Keratinocyte (primary cell): ENCODE results near the gene RNF130. TPM values are rescaled to one million over a fixed set of nuclear protein-coding genes. Genes with fewer than 3 reads are reported as not detected.
"Not testable (repeated sequence)": the region's sequence is repeated elsewhere in the genome, so short reads cannot be mapped to it uniquely, and the experiment has no call there.

Source experiments
- DNase-seq: peaks from one replicate; pipeline ENCODE4 v3.0.0-alpha.2; 2011; ENCODE audit warnings: low read depth, missing footprints, low spot score
- FAIRE-seq: peaks from 2 replicates; lab custom pipeline; 2011; peaks lifted over from hg19 to GRCh38; lab: Jason Lieb, UNC
- H2AFZ ChIP-seq: 2 replicates; pipeline ENCODE4 v1.6.0; 2012; ENCODE audit warnings: low read length, control low read depth, inconsistent platforms; ENCODE audit not compliant: control insufficient read depth
- H3K27ac ChIP-seq: 2 replicates; pipeline ENCODE4 v1.5.1; 2011; ENCODE audit warnings: low read length; ENCODE audit not compliant: control insufficient read depth, insufficient read depth
- H3K27me3 ChIP-seq: 3 replicates; pipeline ENCODE4 v1.6.0; 2011; ENCODE audit warnings: low read length; ENCODE audit not compliant: control insufficient read depth, insufficient read depth; ENCODE audit errors: extremely low read depth
- H3K36me3 ChIP-seq, 2 experiments: 2 replicates in 1 of 2; 3 replicates in 1 of 2; pipeline ENCODE4 v1.5.1; 2011; ENCODE audit warnings: low read length in 2 of 2, mild to moderate bottlenecking in 1 of 2; ENCODE audit not compliant: control insufficient read depth in 2 of 2, insufficient read depth in 2 of 2; ENCODE audit errors: extremely low read depth in 1 of 2
- H3K4me1 ChIP-seq: 3 replicates; pipeline ENCODE4 v1.5.1; 2011; ENCODE audit warnings: low read length; ENCODE audit not compliant: control insufficient read depth, insufficient read depth; ENCODE audit errors: extremely low read depth
- H3K4me2 ChIP-seq: 3 replicates; pipeline ENCODE4 v1.6.0; 2011; ENCODE audit warnings: low read depth, low read length; ENCODE audit not compliant: control insufficient read depth, insufficient read depth; ENCODE audit errors: extremely low read depth
- H3K4me3 ChIP-seq, 3 experiments: fragments of 200-600 bp in 1 of 3; sonication (generic) in 1 of 3; 2 replicates in 2 of 3; 3 replicates in 1 of 3; pipeline ENCODE4 v1.5.1; 2011 to 2016; ENCODE audit warnings: low read length in 3 of 3, mild to moderate bottlenecking in 3 of 3, control low read depth in 2 of 3, inconsistent platforms in 1 of 3, low read depth in 1 of 3, mixed read lengths in 1 of 3, mixed run types in 1 of 3, moderate library complexity in 1 of 3; ENCODE audit not compliant: control insufficient read depth in 2 of 3, insufficient read depth in 2 of 3; ENCODE audit errors: extremely low read depth in 1 of 3
- H3K79me2 ChIP-seq: 2 replicates; pipeline ENCODE4 v1.6.0; 2012; ENCODE audit warnings: low read length; ENCODE audit not compliant: control insufficient read depth, insufficient read depth
- H3K9ac ChIP-seq: 3 replicates; pipeline ENCODE4 v1.6.0; 2011; ENCODE audit warnings: low read length; ENCODE audit not compliant: control insufficient read depth, insufficient read depth; ENCODE audit errors: extremely low read depth
- H3K9me1 ChIP-seq: 3 replicates; pipeline ENCODE4 v1.6.0; 2011; ENCODE audit warnings: low read length; ENCODE audit not compliant: control insufficient read depth, insufficient read depth; ENCODE audit errors: extremely low read depth
- H3K9me3 ChIP-seq: 2 replicates; pipeline ENCODE4 v1.5.1; 2012; ENCODE audit warnings: low read depth, low read length; ENCODE audit not compliant: control insufficient read depth
- H4K20me1 ChIP-seq: 3 replicates; pipeline ENCODE4 v1.6.0; 2011; ENCODE audit warnings: low read length; ENCODE audit not compliant: control insufficient read depth, insufficient read depth; ENCODE audit errors: extremely low read depth
- EZH2 ChIP-seq: IDR thresholded peaks from one replicate; pipeline ENCODE4 v1.6.1; 2012; ENCODE audit warnings: inconsistent platforms, mild to moderate bottlenecking, low read length, moderate library complexity
- dilution Hi-C: fragments of 300-500 bp; cut with MboI; formaldehyde crosslinking; loops from one replicate; pipeline ENCODE4 v1.7.0; 2020; ENCODE audit warnings: low sequenced_read_pairs; ENCODE audit not compliant: extremely low pct_ligation_motif_present
- polyA plus RNA-seq, 5 experiments: library from polyadenylated mRNA; depleted of rRNA in 3 of 5; stranded (reverse) in 3 of 5; stranded (forward) in 1 of 5; unstranded in 1 of 5; fragments of >200 nt; gene quantifications; 1 replicate in 1 of 5; 2 replicates in 3 of 5; 3 replicates in 1 of 5; pipeline versions ENCODE4 v1.2.1 to v1.2.3, GENCODE V29; 2011 to 2012; ENCODE audit warnings: missing spikeins in 2 of 5, low read depth in 1 of 5, low replicate concordance in 1 of 5
- TF ChIP-seq, protein P1 (sequence below), 3 experiments: IDR thresholded peaks in 1 of 3; conservative IDR thresholded peaks in 1 of 3; optimal IDR thresholded peaks in 1 of 3; 2 replicates in 2 of 3; 3 replicates in 1 of 3; pipeline versions ENCODE3 to v1.5.1; 2011; ENCODE audit warnings: low read length in 3 of 3, mild to moderate bottlenecking in 3 of 3, moderate library complexity in 2 of 3, control low read depth in 1 of 3, inconsistent platforms in 1 of 3; ENCODE audit not compliant: insufficient read depth in 2 of 3; ENCODE audit errors: extremely low read depth in 1 of 3

The RNF130 gene
- polyA plus RNA-seq, 1 donor (not counting 4 experiments of a cell fraction or from before 2014, with no cell fraction given), result 20.0 TPM

DNA sequence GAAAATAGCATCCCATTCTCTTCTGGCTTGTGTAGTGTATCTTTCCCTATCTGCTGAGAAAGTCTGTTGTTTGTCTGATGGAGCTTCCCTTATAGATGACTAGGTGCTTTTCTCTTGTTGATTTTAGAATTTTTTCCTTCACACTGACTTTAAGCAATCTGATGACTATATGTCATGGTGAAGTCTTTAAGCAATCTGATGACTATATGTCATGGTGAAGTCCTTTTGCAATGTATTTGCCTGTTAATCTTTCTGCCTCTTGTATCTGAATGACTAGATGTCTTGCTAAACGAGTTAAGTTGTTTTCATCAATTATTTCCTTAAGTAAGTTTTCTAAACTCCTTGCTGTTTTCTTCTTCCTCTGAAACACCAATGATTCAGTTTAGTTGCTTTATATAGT is 80.5 kb downstream of the RNF130 start:
- Histone ChIP-seq H3K27me3 (no peaks in the 10 kb centered on the region), H3K9ac (no peak overlapping the region), H3K79me2 (no peaks in the 10 kb centered on the region), H3K9me3 (no peaks in the 10 kb centered on the region), H3K27ac (no peak overlapping the region), H4K20me1 (no peaks in the 10 kb centered on the region), H3K4me2 (no peak overlapping the region), H3K4me1 (no peaks in the 10 kb centered on the region), H3K4me3 (no peak overlapping the region), H2AFZ (no peak overlapping the region), H3K9me1 (no peaks in the 10 kb centered on the region), H3K36me3 (no peaks in the 10 kb centered on the region)
- dilution Hi-C loops, result no loop called here
- FAIRE-seq (no peak), DNase-seq (no peak)
- TF ChIP-seq, protein P1, sequence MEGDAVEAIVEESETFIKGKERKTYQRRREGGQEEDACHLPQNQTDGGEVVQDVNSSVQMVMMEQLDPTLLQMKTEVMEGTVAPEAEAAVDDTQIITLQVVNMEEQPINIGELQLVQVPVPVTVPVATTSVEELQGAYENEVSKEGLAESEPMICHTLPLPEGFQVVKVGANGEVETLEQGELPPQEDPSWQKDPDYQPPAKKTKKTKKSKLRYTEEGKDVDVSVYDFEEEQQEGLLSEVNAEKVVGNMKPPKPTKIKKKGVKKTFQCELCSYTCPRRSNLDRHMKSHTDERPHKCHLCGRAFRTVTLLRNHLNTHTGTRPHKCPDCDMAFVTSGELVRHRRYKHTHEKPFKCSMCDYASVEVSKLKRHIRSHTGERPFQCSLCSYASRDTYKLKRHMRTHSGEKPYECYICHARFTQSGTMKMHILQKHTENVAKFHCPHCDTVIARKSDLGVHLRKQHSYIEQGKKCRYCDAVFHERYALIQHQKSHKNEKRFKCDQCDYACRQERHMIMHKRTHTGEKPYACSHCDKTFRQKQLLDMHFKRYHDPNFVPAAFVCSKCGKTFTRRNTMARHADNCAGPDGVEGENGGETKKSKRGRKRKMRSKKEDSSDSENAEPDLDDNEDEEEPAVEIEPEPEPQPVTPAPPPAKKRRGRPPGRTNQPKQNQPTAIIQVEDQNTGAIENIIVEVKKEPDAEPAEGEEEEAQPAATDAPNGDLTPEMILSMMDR (optimal IDR thresholded peaks at IDR 0.05 in 1 of 3, IDR thresholded peaks at IDR 0.05 in 1 of 3, conservative IDR thresholded peaks at IDR 0.05 in 1 of 3; ENCODE audit: extremely low read depth in 1 of 3, insufficient read depth in 2 of 3, low read length in 3 of 3), result no peak
- TF ChIP-seq EZH2, result no peak

DNA sequence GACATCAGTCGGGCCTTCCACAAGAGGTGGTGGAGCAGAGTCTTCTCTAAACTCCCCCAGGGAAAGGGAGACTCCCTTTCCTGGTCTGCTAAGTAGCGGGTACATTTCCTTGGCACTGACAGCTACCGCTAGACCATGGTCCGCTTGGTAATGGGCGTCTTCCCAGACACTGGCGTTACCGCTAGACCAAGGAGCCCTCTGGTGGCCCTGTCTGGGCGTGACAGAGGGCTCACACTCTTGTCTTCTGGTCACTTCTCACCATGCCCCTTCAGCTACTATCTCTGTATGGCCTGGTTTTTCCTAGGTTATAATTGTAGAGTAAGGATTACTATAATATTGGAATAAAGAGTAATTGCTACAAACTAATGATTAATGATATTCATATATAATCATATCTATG is 81.0 kb downstream of the RNF130 start:
- H3K4me3 ChIP-seq, H3K27ac ChIP-seq, dilution Hi-C loops, DNase-seq, H3K4me2 ChIP-seq, H3K79me2 ChIP-seq, FAIRE-seq, H3K36me3 ChIP-seq, H3K9me3 ChIP-seq, H3K27me3 ChIP-seq, H3K4me1 ChIP-seq, H4K20me1 ChIP-seq, H3K9ac ChIP-seq, H3K9me1 ChIP-seq, H2AFZ ChIP-seq: not testable (repeated sequence)
- TF ChIP-seq, protein P1 (optimal IDR thresholded peaks at IDR 0.05 in 1 of 3, IDR thresholded peaks at IDR 0.05 in 1 of 3, conservative IDR thresholded peaks at IDR 0.05 in 1 of 3; ENCODE audit: extremely low read depth in 1 of 3, insufficient read depth in 2 of 3, low read length in 3 of 3), result peak in 1 of 3 experiments; percentile 5
